HG03095 (cell line): ENCODE data around the gene TBL1XR1.
"Not testable (repeated sequence)": the region's sequence is repeated elsewhere in the genome, so short reads cannot be mapped to it uniquely, and the experiment has no call there.

Experiments
- ATAC-seq: cut with Tn5 transposase; IDR thresholded peaks from one replicate; pipeline ENCODE4 v1.9.1; 2021; ENCODE audit warnings: moderate library complexity; ENCODE audit not compliant: unreplicated experiment

Gene TBL1XR1

DNA sequence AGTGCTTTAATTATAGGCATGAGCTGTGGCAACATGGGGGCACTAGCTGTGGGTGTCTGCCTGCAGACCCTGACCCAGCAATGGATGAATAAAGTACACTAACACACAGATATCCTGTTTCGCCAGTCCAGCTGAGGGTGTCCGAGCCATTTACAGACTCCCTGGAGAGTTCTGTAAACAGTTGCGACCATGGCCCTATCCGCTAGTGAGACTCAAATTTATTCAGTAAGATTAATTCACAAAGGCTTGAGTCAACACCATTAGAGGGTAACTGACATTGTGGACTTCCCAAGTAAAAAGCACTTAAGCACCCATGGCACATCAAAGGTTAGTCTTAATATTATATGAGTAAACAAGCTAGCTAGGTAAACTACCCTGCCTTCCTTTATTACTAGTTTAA is 161.6 kb downstream of the TBL1XR1 start:
- no peak for ATAC-seq

DNA sequence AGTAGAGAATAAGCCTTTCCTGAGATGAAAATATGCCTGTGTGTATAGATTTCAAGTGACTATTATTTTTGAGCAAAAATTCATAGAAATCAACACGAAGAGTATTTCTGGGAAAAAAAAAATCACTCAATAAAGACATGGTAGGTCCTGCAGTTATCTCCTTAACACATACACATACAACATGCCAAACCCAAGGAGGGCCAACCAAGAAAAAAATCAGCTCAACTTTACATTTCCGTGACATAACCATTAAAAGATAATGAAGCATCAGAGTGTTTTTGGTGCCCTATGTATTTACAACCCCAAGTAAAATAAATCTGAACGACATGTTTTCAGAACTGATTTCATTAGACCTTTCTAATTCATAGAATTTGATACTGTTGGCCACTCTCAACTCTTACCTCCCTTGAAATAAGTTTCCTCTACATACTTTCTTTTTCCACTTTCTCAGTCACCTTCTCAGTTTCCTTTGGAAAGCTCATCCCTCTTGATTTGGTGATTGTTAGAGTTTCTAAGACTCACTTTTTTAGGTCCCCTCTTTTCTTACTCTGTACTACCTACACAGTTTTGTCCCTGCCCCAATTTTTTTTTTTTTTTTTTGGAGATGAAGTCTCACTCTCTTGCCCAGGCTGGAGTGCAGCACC is 162.3 kb downstream of the TBL1XR1 start:
- no peak for ATAC-seq

DNA sequence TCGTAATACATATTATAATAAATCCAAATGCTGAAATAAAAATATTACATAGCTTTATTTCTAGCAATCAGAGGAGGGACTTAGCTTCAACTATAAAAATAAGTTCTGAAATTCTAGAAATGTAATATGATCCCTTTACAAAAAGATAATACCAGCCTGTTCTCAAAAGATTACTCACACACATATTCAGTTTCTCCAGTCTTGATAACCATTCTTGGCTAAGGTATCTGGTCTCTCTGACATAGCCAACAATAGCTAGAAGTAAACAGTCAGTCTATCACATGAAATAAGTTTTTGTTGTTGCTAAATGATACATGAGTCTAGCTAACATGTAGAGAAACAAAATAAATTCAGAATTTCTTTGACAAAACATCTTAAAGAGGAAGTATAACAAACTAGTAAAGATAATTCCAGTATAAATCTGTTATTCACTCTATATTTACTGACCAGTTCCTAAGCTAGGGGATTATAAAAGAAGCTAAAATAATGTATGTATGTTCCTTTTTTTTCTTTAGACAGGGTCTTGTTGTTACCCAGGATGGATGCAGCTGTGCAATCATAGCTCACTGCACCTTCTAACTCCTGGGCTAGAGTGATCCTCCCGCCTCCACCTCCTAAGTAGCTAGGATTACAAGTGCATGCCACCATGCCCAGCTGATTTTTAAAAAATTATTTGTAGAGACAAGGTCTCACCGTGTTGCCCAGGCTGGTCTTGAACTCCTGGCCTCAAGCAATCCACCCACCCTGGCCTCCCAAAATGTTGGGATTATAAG is 170.6 kb downstream of the TBL1XR1 start:
- ATAC-seq: no peak

DNA sequence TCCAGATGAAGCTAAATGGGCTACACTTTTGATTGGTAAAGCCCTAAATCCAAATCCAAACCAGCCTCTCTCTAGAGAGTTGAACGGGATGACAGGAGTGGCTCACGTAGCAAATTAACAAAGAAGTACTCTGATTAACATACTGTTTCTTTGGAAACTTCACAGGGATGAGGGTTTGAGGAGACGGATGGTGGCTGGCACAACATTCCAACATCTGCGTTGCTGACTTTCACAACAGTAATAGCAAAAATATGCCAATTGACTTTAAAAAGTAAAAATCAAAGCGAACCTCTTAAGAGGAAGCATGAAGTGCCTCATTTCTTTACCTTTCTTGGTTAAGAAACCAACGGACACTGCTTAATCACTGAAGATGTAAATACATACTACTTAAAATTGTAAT is 181.4 kb downstream of the TBL1XR1 start:
- ATAC-seq: no peak

DNA sequence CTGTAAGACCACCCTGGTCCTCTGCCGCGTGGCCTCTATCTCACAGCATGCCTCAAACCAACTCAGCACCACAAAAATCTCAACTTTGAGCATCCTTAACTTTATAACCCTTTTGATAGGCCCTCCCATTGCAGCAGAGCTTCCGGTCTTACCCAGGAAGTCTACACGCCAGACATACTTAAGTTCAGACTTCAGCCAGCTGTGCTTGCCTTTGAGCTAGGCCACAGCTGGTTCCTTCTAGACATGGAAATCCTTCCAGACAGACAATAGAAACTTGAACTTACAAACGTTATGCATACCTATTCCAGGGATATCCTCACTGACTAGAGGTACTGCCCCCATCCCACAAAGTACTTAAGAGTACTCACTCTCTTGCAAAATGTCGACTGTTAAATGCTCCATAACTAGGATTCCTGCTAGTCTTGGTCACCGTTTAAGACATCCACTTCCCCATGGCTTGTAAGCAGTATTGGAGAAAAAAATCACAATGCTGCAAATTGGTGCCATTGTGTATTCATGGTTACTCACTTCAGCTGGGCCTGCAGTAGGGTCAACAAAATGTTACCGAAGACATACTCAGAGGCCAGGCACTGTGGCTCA is 183.5 kb downstream of the TBL1XR1 start:
- ATAC-seq: no peak

DNA sequence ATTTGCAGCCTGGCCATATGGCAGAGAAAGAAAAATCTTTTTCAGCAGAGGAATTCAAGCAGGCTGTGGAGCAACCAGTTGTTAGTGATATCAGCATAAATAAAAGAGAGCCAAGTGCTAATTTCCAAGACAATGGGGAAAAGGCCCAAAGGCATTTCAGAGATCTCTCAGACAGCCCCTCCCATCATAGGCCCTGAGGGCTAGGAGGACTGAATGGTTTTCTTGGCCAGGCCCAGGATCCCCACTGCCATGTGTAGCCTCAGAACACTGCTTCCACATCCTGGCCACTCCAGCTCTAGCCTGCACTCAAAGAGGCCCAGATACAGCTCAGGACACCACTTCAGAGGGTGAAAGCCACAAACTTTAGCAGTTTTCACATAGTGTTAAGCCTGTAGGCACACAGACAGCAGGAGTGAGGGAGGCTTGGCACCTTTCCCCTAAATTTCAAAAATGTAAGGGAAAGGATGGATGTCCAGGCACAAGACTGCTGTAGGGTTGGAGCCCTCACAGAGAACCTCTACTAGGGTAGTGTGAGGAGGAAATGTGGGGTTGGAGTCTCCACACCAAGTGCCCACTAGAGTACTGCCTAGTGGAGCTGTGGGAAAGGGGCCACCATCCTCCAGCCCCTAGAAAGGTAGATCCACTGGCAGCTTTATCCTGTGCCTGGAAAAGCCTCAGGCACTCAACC is 191.4 kb downstream of the TBL1XR1 start:
- ATAC-seq: no peak

DNA sequence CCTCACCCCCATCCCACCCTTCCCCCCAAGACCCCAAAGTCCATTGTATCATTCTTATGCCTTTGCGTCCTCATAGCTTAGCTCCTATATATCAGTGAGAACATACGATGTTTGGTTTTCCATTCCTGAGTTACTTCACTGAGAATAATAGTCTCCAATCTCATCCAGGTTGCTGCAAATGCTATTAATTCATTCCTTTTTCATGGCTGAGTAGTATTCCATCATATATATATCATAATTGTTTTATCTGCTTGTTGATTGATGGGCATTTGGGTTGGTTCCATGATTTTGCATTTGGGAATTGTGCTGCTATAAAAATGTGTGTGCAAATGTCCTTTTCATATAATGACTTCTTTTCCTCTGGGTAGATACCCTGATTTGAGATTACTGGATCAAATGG is 197.1 kb downstream of the TBL1XR1 start:
- ATAC-seq: not testable (repeated sequence)

DNA sequence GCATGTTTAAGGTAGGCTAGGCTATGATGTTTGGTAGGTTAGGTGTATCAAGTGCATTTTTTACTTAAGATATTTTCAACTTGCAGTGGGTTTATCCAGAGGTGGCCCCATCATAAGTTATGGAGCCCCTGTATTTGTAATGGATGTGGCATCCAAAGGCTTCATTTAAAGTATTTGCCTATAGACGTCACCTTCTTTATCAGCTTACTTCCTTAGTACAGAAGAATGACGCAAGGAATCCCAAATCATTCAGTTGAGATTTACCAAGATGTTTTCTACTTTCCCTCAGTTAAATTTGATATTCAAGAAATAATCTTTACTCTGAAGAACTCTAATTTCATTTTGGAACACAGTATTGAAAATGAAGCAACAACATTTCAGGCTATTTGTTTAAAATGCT is 201.3 kb downstream of the TBL1XR1 start:
- ATAC-seq: no peak

DNA sequence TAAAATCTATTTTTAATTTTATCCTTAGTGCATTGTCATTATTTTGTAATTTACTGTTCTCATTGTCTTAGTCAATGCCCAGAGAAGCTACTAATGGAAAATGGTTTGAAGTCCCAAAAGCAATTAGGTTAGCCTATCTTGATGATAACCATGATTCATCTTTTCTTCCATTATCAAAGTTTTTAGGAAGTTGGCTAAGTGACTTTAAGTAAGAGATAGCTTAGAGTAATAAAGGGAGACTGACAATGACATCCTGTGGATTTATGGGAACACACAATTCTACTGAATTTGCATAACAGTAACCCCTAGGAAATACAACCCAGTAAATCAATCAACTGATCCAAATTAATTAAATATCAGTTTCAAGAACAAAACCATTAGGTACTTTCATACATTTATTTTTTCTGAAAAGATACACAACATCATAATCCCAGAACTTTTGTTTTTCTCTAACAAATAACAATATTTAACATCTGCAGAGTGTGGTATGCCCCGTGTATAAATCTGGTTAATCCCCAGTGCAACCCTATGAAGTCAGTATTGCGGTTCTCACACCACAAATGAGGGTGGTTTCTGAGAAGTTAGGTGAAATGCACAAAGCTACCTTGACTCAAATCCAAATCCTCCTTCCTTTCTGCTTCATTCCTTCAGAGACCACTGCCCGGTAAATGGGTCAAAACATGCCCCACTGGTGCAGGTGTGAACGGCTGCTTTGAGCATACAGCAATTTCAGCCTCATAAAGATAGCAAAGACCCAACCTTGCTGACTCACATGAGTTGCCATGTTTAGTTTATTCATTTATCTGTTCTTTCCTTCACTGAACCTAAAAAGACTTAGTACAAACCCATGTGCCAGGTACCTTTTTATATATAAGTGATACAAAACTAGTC is 202.1 kb downstream of the TBL1XR1 start:
- ATAC-seq: no peak

DNA sequence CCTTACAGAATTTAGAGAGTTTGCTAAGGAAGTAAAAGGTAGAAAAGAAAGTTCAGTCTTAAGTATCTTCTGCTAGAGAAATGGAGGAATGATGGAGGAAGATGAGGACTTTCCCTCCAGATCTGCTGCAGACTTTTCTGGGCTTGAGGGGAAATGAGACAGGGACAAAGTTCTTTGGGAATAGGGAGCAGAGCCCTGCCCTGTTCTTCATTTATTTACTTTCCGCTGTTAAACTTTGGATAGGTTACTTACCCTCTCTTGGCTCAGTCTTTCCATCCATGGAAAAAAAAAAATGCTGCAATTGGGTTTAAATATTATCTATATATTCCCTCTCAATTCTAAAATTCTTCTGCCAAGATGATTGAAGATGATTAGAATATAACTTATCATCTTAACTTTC is 202.9 kb downstream of the TBL1XR1 start:
- no peak for ATAC-seq

DNA sequence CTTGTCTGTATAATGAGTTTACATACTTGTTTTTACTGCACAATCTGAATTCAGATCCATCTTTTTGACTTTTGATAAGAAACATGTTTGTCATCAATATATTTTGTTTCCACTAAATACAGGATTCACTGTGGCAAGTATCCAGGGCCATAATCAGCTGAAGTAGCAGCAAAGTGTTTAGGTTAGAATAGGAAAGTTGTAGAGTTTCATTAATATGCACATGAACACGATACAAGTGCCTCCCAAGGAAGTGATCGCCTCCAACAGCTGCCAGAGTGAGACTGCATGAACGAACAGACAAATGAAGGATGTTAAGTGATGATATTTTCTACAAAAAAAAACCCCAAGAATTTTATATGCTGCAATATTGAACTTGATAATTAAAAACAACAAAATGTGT is 204.3 kb downstream of the TBL1XR1 start:
- ATAC-seq: no peak

DNA sequence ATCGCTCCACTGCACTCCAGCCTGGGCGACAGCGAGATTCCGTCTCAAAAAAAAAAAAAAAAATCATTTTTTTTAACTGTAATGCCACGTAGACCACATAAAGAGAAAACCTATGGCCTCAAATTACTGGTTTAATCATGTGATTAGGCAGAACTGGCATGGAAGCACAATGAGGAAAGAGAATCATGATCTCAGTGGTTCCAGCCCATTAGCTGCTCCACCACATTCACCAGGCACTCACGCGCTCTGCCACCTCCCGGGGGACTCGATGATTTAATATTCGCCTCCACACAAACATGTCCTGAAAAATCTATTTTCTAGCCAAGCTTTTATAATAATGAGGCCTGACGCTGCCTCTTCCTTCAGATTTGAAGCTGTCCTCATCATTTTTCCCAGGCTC is 204.7 kb downstream of the TBL1XR1 start:
- ATAC-seq: no peak

DNA sequence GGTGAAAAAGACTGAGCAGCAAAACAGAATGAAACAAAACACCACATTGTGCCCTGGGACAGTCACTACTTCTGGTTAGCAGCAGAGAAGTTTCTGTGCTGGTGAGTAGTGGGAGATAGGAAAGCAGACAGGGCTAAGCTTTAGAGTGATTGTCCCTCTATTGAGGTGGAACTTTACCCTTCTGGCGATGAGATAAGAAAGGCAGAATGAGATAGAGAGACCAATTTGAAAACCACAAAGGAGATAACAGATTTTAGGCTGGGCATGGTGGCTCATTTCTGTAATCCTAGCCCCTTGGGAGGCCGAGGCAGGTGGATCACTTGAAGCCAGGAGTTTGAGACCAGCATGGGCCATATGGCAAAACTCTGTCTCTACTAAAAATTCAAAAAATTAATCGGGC is 208.5 kb downstream of the TBL1XR1 start:
- no peak for ATAC-seq

DNA sequence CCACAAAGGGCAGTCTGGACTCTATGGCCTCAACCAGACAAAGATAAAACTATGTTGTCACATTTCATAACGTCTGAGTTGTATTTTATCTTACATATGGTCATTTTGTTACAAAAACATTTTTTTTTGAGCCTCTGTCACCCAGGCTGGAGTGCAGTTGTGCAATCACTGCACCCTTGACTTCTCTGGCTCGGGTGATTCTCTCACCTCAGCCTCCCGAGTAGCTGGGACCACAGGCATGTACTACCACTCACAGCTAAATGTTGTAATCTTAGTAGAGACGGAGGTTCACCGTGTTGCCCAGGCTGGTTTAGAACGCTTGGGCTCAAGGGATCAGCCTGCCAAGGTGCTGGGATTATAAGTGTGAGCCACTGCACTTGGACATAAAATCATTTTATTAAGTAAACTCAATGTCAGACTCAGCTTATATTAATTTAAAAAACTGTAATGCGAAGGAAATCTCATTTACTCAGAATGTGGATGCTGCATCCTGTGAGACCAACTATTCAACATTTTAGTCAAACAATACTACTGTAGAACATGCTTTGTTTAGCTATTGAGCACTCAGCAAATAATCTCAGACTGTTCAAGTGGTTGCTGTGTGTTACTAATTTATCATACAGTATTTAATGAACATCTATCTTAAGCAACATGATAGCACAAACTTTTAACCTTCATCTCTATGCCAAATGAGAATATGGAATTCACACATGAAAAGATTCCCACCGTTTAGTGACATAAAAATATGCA is 209.2 kb downstream of the TBL1XR1 start:
- no peak for ATAC-seq

DNA sequence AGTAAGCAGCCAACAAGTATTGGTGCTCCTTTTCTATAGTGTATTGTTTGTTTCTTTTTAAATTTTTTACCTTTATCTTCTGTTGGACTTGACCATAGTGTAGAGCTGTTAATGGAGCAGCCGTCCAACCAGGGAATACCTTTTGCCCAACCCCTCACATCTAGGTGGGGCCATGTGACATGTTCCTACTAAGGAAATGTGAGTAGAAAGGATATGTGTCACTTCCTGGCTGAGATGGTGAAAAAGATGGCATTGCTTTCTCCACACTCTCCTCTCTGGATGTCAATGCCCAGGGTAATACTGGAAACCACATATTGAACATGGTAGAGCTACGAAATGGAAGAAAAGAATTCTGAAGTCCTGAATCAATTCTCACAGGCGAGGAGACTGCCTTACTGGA is 218.8 kb downstream of the TBL1XR1 start:
- ATAC-seq: no peak

DNA sequence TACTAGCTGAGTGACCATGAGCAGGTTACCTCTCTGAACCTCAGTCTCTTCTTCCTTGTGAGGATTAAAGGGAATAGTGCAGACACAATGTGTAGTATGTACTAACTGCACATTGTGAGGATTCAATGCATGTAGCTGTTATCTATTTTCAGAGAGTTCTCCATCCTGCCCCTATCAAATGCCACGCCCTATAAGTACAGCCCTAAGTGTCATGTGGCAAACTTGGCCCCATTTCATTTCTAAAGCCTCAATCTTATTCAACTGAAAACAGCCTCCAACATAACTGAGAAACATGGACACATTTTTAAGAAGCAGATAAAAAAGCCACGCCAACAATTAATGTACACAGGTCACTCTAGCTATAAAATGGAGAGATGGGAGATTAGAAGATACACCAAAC is 220.0 kb downstream of the TBL1XR1 start:
- no peak for ATAC-seq

DNA sequence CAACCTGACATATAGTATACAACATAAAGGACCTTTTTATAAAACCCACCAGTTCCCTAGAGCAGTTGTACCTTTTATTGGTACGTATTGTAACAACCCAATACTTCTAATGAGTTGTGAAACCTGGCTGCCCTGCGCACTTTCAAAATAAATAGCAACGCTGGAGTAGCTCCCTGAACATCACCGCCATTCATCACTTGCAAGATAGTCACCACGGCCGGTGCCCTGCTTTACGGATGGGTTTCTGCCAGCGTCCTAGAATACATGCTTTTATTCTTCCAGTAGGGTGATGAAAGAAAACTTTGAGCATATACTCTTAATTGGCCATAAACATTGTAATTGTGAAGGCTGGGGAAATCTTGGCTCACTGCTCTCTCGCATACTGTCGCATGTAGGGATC is 220.7 kb downstream of the TBL1XR1 start:
- no peak for ATAC-seq

DNA sequence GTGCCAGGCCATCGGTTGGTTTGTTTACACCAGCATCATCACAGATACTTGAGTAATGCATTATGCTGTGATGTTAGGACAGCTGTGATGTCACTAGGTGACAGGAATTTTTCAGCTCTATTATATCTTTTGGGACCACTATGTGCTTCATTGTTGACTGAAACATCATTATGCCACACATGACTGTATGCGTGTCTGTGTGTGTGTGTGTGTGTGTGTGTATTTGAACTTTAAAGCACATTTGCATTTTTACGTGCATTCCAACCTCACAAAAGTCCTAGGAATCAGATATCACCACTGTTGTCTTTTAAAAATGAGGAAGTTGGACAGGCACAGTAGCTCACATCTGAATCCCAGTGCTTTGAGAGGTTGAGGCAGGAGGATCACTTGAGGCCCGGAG is 223.0 kb downstream of the TBL1XR1 start:
- ATAC-seq: no peak

DNA sequence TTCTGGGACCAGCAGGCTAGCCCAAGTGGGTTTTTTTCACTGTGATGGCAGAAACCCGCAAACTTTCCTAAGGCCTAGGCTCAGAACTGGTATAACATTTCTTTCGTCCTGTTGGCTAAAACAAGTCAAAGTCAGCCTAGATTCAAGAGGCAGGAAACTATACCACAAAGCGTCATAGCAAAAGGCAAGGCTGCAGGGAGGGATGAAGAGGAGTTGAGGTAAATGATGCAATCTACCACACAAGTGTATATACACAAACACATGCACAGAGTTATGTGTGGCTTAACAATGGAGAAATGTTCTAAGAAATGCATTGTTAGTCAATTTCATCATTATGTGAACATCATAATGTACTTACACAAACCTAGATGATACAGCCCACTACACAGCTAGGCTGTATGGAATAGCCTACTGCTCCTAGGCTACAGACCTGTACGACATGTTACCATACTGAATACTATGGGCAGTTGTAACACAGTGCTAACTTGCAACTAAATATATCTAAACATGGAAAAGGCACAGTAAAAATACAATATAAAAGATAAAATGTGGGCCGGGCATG is 225.6 kb downstream of the TBL1XR1 start:
- ATAC-seq: no peak

DNA sequence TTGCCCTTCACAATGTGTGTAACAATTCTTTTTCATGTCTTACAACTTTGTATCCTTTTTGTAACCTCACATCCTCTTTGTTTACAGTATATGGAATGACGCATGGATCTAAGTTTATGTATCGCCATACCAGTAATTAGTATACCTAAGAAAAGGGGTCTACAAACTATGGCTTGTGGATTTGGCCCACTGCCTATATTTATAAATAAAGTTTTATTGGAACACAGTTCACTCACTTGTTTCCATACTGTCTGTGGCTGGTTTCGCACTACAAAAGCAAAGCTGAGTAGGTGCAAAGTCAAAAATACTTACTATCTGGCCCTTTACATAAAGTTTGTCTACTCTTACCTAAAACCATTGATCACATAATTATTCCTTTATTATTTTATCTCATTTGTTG is 226.5 kb downstream of the TBL1XR1 start:
- no peak for ATAC-seq
